ENCODE results near the gene TMEM81.

DNA sequence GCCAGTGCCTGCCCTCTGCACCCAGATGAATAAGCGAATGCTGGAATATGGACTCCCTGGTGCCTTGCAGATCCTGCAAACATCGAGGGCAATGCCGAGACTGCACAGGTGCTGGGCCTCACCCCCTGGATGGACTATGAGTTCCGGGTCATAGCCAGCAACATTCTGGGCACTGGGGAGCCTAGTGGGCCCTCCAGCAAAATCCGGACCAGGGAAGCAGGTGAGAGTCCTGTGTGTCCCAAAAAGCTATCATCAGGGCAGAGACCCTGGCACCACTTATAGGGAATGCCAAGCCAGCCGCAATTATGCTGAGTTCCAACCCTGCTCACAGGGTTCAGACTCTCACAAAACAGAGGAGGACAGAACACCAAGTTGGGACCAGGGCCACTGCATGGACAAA lies 17.2 kb downstream of the TMEM81 start:
- TF ChIP-seq, protein P1, sequence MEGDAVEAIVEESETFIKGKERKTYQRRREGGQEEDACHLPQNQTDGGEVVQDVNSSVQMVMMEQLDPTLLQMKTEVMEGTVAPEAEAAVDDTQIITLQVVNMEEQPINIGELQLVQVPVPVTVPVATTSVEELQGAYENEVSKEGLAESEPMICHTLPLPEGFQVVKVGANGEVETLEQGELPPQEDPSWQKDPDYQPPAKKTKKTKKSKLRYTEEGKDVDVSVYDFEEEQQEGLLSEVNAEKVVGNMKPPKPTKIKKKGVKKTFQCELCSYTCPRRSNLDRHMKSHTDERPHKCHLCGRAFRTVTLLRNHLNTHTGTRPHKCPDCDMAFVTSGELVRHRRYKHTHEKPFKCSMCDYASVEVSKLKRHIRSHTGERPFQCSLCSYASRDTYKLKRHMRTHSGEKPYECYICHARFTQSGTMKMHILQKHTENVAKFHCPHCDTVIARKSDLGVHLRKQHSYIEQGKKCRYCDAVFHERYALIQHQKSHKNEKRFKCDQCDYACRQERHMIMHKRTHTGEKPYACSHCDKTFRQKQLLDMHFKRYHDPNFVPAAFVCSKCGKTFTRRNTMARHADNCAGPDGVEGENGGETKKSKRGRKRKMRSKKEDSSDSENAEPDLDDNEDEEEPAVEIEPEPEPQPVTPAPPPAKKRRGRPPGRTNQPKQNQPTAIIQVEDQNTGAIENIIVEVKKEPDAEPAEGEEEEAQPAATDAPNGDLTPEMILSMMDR (IDR thresholded peaks at IDR 0.05; ENCODE audit: insufficient read depth, low read length), result no peak
- TF ChIP-seq POLR2AphosphoS5 (IDR thresholded peaks at IDR 0.05; ENCODE audit: low read depth), result no peak
- TF ChIP-seq GABPA (IDR thresholded peaks at IDR 0.05; ENCODE audit: low read depth), result no peak

Data from HL-60 (cell line).